Stimulated activated CD4-positive, alpha-beta T cell treated with anti-CD3 and anti-CD28 coated beads, Interleukin-1b, Interleukin-23, amount 100 ng/mL, for 1 hour (primary cell): ENCODE measurements around the gene PSMG4.

Source experiments
- DNase-seq, 2 donors: peaks; one replicate each; pipeline ENCODE4 v3.0.0-alpha.2; 2020; ENCODE audit warnings: low read depth in 2 of 2

Gene PSMG4

DNA sequence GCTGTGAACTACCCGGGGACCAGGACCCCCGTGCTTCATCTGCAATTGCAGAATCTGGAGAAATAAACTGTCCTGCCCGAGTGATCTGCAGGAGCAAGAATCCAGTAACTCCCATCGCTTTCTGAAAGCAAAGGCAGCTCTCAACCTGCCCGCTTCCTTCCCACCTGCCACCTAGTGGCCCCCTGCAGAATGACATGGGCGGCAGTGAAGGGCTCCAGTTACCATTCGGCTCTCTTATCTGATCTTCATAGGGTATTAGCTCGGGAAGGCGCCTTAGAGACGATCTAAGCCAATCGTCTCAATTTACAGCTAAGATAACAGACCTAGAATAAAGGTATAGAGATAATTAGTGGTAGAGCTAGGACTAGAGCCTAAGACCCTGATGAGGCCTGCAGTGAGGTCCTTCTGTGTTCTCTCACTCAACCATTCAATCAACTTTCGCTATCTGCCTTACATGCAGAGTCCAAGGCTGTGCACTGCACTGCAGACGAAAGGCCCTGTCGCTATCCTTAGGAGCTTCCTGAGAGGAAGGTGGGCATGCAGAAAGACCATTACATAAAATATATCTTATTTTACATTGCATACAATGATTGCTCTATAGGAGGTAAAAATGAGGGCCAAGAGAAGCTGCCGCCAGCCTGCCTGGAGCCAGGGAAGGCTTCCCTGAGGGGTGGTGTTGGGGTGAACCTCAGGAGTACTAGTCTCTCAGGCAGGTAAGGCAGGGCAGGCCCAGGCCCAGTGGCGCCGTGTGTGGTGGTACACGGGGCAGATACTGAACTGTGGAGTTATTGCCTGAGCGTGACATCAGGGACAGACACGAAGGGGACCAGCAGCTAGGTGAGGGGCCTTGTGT is 7.1 kb upstream of the PSMG4 start:
- peak; percentile 55 to 76 for DNase-seq

DNA sequence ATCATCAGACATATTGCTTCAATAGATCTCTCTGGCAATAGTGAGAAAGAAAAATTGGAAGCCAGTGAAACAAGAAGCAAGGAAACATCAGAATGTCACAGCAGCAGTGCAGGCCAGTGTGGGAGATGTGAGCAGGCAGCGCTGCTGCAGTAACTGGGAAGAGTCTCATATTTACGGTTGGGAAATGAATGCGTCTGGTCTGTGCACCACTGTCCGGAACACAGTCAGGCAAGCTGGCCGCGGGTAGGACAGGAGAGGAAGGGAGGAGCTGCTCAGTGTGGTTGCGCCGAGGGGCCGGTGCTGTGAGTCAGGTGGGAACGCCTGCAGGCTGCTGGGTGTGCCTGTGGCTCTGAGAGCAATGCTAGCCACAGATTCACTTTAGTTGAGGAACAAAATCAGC is 6.4 kb upstream of the PSMG4 start:
- no peak for DNase-seq

DNA sequence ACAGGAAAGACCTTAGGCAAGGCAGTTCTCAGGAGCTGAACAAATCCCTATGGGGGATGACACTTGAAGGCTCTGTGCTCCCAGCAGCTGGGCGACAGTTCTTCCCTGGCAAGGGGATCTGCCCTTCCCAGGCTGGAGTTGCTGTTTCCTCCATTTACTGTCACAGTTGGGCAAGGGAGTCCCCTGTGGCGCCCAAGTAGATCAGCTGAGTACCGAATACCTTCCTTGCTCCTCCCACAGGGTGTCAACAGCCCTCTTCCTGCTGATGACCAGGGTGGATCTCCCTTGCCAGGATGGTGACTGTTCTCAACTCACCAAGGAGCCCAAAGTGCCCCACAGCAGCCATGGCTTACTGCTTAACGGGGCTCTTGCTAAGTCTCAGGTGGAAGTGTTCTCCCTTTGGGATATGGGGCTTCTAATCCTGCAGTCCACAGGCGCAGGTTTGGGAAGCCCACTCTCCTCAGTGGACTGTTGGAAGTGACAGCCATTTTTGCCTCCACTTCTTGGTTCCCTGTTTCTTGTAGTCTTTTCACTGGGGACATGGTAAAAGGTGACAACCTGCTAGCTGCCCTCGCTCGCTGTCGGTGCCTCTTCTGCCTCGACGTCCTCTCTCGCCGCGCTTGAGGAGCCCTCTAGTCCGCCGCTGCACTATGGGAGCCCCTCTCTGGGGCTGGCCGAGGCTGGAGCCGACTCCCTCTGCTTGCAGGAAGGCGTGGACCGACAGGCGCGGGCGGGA is 5.7 kb upstream of the PSMG4 start:
- DNase-seq = no peak

DNA sequence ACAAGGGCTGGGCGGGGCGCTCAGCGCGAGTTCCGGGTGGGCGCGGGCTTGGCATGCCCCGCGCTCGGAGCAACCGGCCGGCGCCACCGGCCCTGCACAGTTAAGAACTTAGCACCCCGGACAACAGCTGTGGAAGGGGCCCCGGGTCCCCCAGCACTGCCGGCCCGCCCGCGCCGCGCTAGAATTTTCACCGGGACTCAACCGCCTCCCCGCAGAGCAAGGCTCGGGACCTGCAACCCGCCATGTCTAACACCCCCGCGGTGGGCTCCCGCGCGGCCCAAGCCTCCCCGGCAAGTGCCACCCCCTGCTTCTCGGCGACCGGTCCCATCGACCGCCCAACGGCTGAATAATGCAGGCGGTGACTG is 5.2 kb upstream of the PSMG4 start:
- no peak for DNase-seq

DNA sequence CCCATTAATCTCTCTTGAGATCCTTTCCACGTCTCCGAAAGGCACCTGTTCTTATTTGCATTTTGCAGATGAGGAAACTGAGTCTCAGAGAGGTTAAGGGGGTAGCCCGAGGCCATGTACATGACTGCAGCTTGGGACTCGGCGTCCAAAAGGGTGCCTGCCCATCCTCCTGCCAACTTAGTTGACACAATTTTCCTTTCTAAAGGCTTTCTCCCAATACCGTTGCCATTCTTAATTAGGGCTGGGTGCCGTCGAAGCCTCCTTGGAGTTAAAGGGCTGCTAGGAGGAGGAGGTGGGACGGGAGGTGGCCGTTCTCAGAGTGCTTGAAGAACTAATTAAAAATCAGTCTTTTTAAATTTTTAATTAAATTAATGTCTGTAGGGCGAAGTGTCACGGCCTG is 546 bp upstream of the PSMG4 start:
- no peak for DNase-seq

- DNase-seq = no peak
Observed at GRCh38 chr6:3259491-3259958, 778 bp downstream of the PSMG4 start.

DNA sequence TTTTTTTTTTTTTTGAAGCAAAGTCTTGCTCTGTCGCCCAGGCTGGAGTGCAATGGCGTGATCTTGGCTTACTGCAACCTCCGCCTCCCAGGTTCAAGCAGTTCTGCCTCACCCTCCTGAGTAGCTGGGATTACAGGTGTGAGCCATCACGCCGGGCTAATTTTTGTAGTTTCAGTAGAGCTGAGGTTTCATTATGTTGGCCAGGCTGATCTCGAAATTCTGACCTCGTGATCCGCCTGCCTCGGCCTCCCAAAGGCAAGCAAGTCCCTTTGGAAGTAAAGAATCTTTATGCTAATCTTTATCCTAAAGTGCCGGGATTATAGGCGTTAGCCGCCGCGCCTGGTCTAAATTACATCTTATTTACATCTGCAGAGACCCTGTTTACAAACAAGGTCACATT is 1.5 kb downstream of the PSMG4 start:
- DNase-seq = no peak

- DNase-seq = no peak
Observed at GRCh38 chr6:3260772-3261517, 2.2 kb downstream of the PSMG4 start.

- no peak for DNase-seq
Observed at GRCh38 chr6:3261518-3261820, 2.7 kb downstream of the PSMG4 start.

DNA sequence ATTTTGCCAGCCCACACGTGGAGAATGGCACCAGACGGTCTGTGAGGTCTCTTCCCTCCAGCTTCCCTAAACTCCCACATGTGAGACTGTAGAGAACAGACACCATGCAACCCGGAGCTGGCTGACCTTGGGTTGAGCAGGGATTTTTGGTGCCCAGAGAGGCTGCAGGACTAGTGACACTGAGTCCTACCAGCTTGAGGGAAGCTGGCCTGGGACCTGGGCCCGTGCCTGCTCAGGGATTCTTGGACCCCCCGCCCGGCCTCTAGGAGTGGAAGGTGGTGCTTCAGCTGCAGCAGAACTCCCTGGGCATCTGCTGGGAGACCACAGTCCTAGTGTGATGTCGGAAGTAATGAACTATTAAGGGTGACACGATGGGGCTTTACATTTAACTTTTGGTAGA is 3.2 kb downstream of the PSMG4 start:
- no peak for DNase-seq

GRCh38 chr6:3263096-3263495 is 4.3 kb downstream of the PSMG4 start:
- no peak for DNase-seq

GRCh38 chr6:3264356-3264755 is 5.6 kb downstream of the PSMG4 start:
- no peak for DNase-seq

GRCh38 chr6:3265671-3266070 is 6.9 kb downstream of the PSMG4 start:
- no peak for DNase-seq

- no peak for DNase-seq
Observed at GRCh38 chr6:3266170-3266569, 7.4 kb downstream of the PSMG4 start.

- no peak for DNase-seq
Observed at GRCh38 chr6:3267162-3267561, 8.4 kb downstream of the PSMG4 start.

GRCh38 chr6:3268680-3269079 is 9.9 kb downstream of the PSMG4 start:
- DNase-seq = no peak

- no peak for DNase-seq
Observed at GRCh38 chr6:3269281-3269975, 10.7 kb downstream of the PSMG4 start.

DNA sequence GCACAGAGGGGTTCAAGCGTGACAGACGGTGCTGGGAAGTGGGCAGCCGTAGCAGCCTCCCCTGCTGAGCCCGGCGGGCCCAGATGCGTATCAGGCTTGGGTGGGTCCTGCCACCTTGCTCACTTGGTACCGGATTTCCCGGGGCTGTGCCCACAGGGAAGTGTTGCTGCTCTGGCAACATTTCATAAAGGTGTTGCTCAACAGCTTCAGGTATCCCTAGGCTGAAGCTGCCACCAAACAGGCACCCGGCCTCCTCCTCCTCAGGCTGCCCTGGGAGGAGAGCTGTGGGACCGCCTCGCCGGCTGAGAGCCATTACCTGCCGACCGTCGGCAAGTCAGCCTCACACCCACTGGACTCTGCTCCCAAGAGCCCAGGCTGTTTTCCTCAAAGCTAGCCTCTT is 11.5 kb downstream of the PSMG4 start:
- no peak for DNase-seq

GRCh38 chr6:3271756-3272155 is 13.0 kb downstream of the PSMG4 start:
- DNase-seq = no peak

DNA sequence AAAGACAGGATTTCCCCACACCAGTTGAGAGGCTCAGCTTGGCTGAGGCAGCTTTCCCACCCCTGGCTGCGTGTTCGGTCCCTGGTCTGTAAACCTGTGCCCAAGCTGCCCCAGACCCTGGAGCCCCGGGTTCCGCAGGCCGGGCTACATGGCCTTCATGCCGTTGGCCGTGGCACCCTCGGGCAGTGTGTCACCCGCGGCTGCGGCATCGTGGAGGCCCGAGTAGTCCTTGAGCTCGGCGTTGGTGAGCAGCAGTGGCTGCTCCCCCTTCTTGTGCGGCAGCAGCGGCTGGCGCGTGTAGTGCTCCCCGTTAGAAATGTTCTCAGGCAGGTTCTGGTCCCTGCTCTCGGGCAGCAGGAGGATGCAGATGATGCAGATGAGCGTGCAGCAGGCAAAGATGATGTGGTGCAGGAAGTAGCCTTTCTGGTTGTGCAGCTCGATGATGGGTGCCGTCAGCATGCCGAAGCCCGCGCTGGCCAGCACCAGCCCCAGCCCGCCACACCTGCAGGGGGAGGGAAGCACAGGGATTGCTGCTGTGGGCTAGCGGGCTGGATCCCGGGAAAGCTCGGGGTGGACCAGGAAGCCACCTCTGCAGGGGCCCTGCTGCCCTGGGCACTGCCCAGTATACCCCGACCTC is 14.3 kb downstream of the PSMG4 start:
- DNase-seq = no peak

DNA sequence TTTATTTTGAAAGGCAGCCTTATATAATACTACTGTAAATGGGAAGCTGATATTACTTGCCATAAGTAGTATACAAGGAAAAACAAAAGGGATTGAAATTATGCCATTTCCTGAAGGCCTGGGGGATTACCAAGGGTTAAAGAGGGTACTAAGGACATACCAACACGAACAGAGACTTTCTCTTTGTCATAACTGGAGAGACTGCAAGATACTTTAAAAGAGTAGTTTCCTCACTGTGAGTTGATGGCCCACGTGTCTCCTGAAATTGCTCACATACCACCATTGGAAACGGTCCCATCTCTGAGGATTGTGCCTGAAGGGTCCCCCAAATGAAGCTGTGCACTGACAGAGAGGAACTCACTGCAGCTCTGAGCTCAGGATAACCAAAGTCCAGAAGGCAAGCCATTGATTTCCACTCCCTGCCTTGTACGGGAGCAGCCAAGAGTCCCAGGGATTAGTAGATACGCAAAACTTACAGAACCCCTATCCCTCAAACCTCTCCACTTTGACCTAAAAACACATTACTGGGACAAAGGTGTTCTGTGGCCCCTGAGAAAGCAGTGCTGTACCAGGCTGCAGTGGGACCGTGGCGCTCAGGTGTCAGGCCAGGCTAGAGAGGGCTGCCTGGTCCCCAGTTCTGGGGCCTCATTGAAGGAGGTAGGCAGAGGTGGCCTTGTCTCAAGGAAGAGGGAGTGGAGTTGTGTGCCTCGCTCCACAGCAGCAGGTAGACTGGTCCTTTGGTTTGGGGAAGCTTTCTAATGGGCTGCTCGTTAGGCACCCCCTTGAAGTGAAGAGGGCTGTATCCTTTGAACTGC is 15.2 kb downstream of the PSMG4 start:
- DNase-seq = no peak
